NCI-H2196 (cell line): ENCODE results near the gene VIPR2.
"Not testable (repeated sequence)": the region's sequence is repeated elsewhere in the genome, so short reads cannot be mapped to it uniquely, and the experiment has no call there.

Source experiments
- DNase-seq: peaks from one replicate; lab custom pipeline; 2025; ENCODE audit not compliant: unreplicated experiment; lab: John Stamatoyannopoulos, UW

The VIPR2 gene

GRCh38 chr7:159144758-159145489, at the start of gene VIPR2:
TSS of gene VIPR2 (minus strand) at chr7:159144867. CDS start at chr7:159144771, 96 bp downstream.
- no peak for DNase-seq

- DNase-seq = no peak
Measured at GRCh38 chr7:159193543-159194090, 49.0 kb upstream of the VIPR2 start.

- no peak for DNase-seq
Measured at GRCh38 chr7:159192725-159193453, 48.2 kb upstream of the VIPR2 start.

- DNase-seq = no peak
Measured at GRCh38 chr7:159192013-159192412, 47.3 kb upstream of the VIPR2 start.

GRCh38 chr7:159191236-159191635, 46.6 kb upstream of the VIPR2 start:
- DNase-seq = no peak

GRCh38 chr7:159188011-159188410, 43.3 kb upstream of the VIPR2 start:
- DNase-seq = no peak

GRCh38 chr7:159179241-159179640, 34.6 kb upstream of the VIPR2 start:
- no peak for DNase-seq

- no peak for DNase-seq
Measured at GRCh38 chr7:159177284-159177953, 32.8 kb upstream of the VIPR2 start.

- DNase-seq = no peak
Measured at GRCh38 chr7:159175792-159176191, 31.1 kb upstream of the VIPR2 start.

GRCh38 chr7:159175100-159175499, 30.4 kb upstream of the VIPR2 start:
- DNase-seq = not testable (repeated sequence)

- no peak for DNase-seq
Measured at GRCh38 chr7:159172400-159172799, 27.7 kb upstream of the VIPR2 start.

- no peak for DNase-seq
Measured at GRCh38 chr7:159169391-159169790, 24.7 kb upstream of the VIPR2 start.

GRCh38 chr7:159167139-159167538, 22.5 kb upstream of the VIPR2 start:
- DNase-seq = no peak

GRCh38 chr7:159166530-159166929, 21.9 kb upstream of the VIPR2 start:
- no peak for DNase-seq

- no peak for DNase-seq
Measured at GRCh38 chr7:159165352-159165751, 20.7 kb upstream of the VIPR2 start.

GRCh38 chr7:159163703-159164301, 19.1 kb upstream of the VIPR2 start:
- DNase-seq = not testable (repeated sequence)

GRCh38 chr7:159162050-159162626, 17.5 kb upstream of the VIPR2 start:
- not testable (repeated sequence) for DNase-seq

- no peak for DNase-seq
Measured at GRCh38 chr7:159160450-159160849, 15.8 kb upstream of the VIPR2 start.

GRCh38 chr7:159159731-159160130, 15.1 kb upstream of the VIPR2 start:
- no peak for DNase-seq

GRCh38 chr7:159158888-159159405, 14.3 kb upstream of the VIPR2 start:
- no peak for DNase-seq
